Measurements from ENCODE around the gene LIN7C.
"Not testable (repeated sequence)": the region's sequence is repeated elsewhere in the genome, so short reads cannot be mapped to it uniquely, and the experiment has no call there.

Gene LIN7C

GRCh38 chr11:27453701-27454100 is 52.9 kb downstream of the LIN7C start:
- no peaks in the 10 kb centered on the region for H4K20me1 ChIP-seq
- no peak overlapping the region for H3K27ac ChIP-seq
- no peak overlapping the region for H3K4me3 ChIP-seq
- H3K4me2 ChIP-seq, result no peak overlapping the region
- H3K9ac ChIP-seq, result no peak overlapping the region
- H3K4me1 ChIP-seq, result no peaks in the 10 kb centered on the region
- TF ChIP-seq Cebpa-rat (IDR thresholded peaks at IDR 0.05), result no peak
- H3K9me3 ChIP-seq, result no peaks in the 10 kb centered on the region
- H3K36me3 ChIP-seq, result no peaks in the 10 kb centered on the region
- H3K27me3 ChIP-seq, result no peaks in the 10 kb centered on the region

- H3K4me3 ChIP-seq, result no peak overlapping the region
- no peak for TF ChIP-seq Cebpa-rat (IDR thresholded peaks at IDR 0.05)
- no peaks in the 10 kb centered on the region for H3K9me3 ChIP-seq
- H4K20me1 ChIP-seq, result no peaks in the 10 kb centered on the region
- H3K4me1 ChIP-seq, result no peaks in the 10 kb centered on the region
- H3K9ac ChIP-seq, result no peak overlapping the region
- H3K27ac ChIP-seq, result no peak overlapping the region
- H3K27me3 ChIP-seq, result no peaks in the 10 kb centered on the region
- no peak overlapping the region for H3K4me2 ChIP-seq
- no peaks in the 10 kb centered on the region for H3K36me3 ChIP-seq
Observed at GRCh38 chr11:27452147-27452546, 54.4 kb downstream of the LIN7C start.

- H3K27ac ChIP-seq, result no peak overlapping the region
- TF ChIP-seq Cebpa-rat (IDR thresholded peaks at IDR 0.05), result no peak
- no peaks in the 10 kb centered on the region for H4K20me1 ChIP-seq
- H3K9ac ChIP-seq, result no peak overlapping the region
- H3K4me1 ChIP-seq, result no peaks in the 10 kb centered on the region
- H3K36me3 ChIP-seq, result no peaks in the 10 kb centered on the region
- H3K9me3 ChIP-seq, result no peaks in the 10 kb centered on the region
- no peak overlapping the region for H3K4me3 ChIP-seq
- H3K4me2 ChIP-seq, result no peak overlapping the region
- H3K27me3 ChIP-seq, result no peaks in the 10 kb centered on the region
Observed at GRCh38 chr11:27451244-27451965, 55.2 kb downstream of the LIN7C start.

- not testable (repeated sequence) for H3K27ac ChIP-seq, H3K9me3 ChIP-seq, H3K4me2 ChIP-seq, H3K27me3 ChIP-seq, H3K4me1 ChIP-seq, H4K20me1 ChIP-seq, H3K4me3 ChIP-seq, H3K9ac ChIP-seq, H3K36me3 ChIP-seq
Observed at GRCh38 chr11:27448184-27448540, 58.4 kb downstream of the LIN7C start.

GRCh38 chr11:27447288-27448183 is 59.0 kb downstream of the LIN7C start:
- H4K20me1 ChIP-seq, result no peaks in the 10 kb centered on the region
- H3K9ac ChIP-seq, result no peak overlapping the region
- H3K27me3 ChIP-seq, result no peaks in the 10 kb centered on the region
- H3K4me1 ChIP-seq, result no peaks in the 10 kb centered on the region
- H3K9me3 ChIP-seq, result no peaks in the 10 kb centered on the region
- H3K36me3 ChIP-seq, result no peaks in the 10 kb centered on the region
- H3K27ac ChIP-seq, result no peak overlapping the region
- H3K4me2 ChIP-seq, result no peak overlapping the region
- no peak overlapping the region for H3K4me3 ChIP-seq
- no peak for TF ChIP-seq Cebpa-rat (IDR thresholded peaks at IDR 0.05)

GRCh38 chr11:27445625-27446024 is 60.9 kb downstream of the LIN7C start:
- H3K4me1 ChIP-seq, result no peaks in the 10 kb centered on the region

GRCh38 chr11:27444801-27445215 is 61.8 kb downstream of the LIN7C start:
- Histone ChIP-seq H3K27me3 (no peaks in the 10 kb centered on the region), H4K20me1 (no peaks in the 10 kb centered on the region), H3K4me3 (no peak overlapping the region), H3K4me2 (no peak overlapping the region), H3K9me3 (no peaks in the 10 kb centered on the region), H3K36me3 (no peaks in the 10 kb centered on the region), H3K9ac (no peak overlapping the region), H3K4me1 (no peaks in the 10 kb centered on the region), H3K27ac (no peak overlapping the region)
- TF ChIP-seq Cebpa-rat (IDR thresholded peaks at IDR 0.05), result no peak

More at GRCh38 chr11:27445625-27446024, 60.9 kb downstream of the LIN7C start:
- Histone ChIP-seq H3K4me2 (no peak overlapping the region), H3K36me3 (no peaks in the 10 kb centered on the region), H3K9me3 (no peaks in the 10 kb centered on the region), H3K27me3 (no peaks in the 10 kb centered on the region), H4K20me1 (no peaks in the 10 kb centered on the region), H3K4me3 (no peak overlapping the region), H3K27ac (no peak overlapping the region), H3K9ac (no peak overlapping the region)
- no peak for TF ChIP-seq Cebpa-rat (IDR thresholded peaks at IDR 0.05)
